ENCODE measurements around the gene TSHZ3.

GRCh38 chr19:31351855-31352195, 2.6 kb upstream of the TSHZ3 start:
- no peak for TF ChIP-seq POLR2A (IDR thresholded peaks at IDR 0.05)
- no peak for TF ChIP-seq CTCF (IDR thresholded peaks at IDR 0.05)

Measured in lower leg skin (tissue), 3 donors.